Measurements from ENCODE around the gene IFT122. TPM values are rescaled to one million over a fixed set of nuclear protein-coding genes. Genes with fewer than 3 reads are reported as not detected.

Gene IFT122
- total and polyA plus RNA-seq, 2 experiments from 2014 or later: 10.2 to 38.8 TPM

DNA sequence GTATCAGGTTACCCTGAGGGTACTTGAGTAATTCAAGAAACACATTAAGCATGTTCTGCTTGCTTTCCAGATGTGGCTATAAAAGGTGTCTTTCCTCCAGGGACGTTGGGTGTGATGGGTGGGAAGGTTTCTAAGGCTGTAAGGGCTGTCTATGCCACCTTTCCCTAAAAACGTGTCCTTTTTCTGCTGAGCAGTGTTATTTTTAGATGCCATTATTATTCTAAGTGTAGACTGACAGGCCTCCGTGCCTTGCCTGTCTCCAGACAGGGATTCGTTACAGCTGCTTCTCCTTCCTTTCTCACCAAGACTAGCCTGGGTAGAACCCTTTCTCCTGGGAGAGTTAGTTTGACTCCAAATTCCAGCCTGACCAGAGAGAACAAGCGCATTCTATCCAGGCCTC is 61.6 kb downstream of the IFT122 start:
- Histone ChIP-seq H3K36me3 (ENCODE audit: insufficient read depth) (no peaks in the 10 kb centered on the region), H3K4me3 (no peak overlapping the region), H3K4me2 (no peak overlapping the region), H2AFZ (no peak overlapping the region), H3K9me2 (ENCODE audit: insufficient read depth) (no peaks in the 10 kb centered on the region), H4K20me1 (replicated peaks; ENCODE audit: insufficient read depth) (no peaks in the 10 kb centered on the region; the same call in 1 of the 2 replicates), H3K27ac (ENCODE audit: low read depth) (no peak overlapping the region), H3K27me3 (ENCODE audit: insufficient read depth) (no peaks in the 10 kb centered on the region), H3F3A (replicated peaks; ENCODE audit: low read depth) (no peaks in the 10 kb centered on the region; the same call in 1 of the 2 replicates), H3K4me1 (ENCODE audit: insufficient read depth) (no peaks in the 10 kb centered on the region), H3K79me2 (replicated peaks; ENCODE audit: insufficient read depth) (no peaks in the 10 kb centered on the region)
- H3K27me3 Mint-ChIP-seq (ENCODE audit: insufficient read depth, low read depth, poor library complexity): peaks cover 7% of the 10 kb centered on the region
- no peaks in the 10 kb centered on the region for H3K9me3 Mint-ChIP-seq
- H3K36me3 Mint-ChIP-seq (ENCODE audit: low read depth): peaks cover 10% of the 10 kb centered on the region
- no peak overlapping the region for H3K27ac Mint-ChIP-seq
- ATAC-seq (no peak), DNase-seq (ENCODE audit: low spot score) (no peak)
- peaks cover 8% of the 10 kb centered on the region for H3K4me1 Mint-ChIP-seq
- TF ChIP-seq, protein P1, sequence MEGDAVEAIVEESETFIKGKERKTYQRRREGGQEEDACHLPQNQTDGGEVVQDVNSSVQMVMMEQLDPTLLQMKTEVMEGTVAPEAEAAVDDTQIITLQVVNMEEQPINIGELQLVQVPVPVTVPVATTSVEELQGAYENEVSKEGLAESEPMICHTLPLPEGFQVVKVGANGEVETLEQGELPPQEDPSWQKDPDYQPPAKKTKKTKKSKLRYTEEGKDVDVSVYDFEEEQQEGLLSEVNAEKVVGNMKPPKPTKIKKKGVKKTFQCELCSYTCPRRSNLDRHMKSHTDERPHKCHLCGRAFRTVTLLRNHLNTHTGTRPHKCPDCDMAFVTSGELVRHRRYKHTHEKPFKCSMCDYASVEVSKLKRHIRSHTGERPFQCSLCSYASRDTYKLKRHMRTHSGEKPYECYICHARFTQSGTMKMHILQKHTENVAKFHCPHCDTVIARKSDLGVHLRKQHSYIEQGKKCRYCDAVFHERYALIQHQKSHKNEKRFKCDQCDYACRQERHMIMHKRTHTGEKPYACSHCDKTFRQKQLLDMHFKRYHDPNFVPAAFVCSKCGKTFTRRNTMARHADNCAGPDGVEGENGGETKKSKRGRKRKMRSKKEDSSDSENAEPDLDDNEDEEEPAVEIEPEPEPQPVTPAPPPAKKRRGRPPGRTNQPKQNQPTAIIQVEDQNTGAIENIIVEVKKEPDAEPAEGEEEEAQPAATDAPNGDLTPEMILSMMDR (conservative IDR thresholded peaks at IDR 0.05; ENCODE audit: low read depth in 2 of 2): no peak
- TF ChIP-seq, protein P2, sequence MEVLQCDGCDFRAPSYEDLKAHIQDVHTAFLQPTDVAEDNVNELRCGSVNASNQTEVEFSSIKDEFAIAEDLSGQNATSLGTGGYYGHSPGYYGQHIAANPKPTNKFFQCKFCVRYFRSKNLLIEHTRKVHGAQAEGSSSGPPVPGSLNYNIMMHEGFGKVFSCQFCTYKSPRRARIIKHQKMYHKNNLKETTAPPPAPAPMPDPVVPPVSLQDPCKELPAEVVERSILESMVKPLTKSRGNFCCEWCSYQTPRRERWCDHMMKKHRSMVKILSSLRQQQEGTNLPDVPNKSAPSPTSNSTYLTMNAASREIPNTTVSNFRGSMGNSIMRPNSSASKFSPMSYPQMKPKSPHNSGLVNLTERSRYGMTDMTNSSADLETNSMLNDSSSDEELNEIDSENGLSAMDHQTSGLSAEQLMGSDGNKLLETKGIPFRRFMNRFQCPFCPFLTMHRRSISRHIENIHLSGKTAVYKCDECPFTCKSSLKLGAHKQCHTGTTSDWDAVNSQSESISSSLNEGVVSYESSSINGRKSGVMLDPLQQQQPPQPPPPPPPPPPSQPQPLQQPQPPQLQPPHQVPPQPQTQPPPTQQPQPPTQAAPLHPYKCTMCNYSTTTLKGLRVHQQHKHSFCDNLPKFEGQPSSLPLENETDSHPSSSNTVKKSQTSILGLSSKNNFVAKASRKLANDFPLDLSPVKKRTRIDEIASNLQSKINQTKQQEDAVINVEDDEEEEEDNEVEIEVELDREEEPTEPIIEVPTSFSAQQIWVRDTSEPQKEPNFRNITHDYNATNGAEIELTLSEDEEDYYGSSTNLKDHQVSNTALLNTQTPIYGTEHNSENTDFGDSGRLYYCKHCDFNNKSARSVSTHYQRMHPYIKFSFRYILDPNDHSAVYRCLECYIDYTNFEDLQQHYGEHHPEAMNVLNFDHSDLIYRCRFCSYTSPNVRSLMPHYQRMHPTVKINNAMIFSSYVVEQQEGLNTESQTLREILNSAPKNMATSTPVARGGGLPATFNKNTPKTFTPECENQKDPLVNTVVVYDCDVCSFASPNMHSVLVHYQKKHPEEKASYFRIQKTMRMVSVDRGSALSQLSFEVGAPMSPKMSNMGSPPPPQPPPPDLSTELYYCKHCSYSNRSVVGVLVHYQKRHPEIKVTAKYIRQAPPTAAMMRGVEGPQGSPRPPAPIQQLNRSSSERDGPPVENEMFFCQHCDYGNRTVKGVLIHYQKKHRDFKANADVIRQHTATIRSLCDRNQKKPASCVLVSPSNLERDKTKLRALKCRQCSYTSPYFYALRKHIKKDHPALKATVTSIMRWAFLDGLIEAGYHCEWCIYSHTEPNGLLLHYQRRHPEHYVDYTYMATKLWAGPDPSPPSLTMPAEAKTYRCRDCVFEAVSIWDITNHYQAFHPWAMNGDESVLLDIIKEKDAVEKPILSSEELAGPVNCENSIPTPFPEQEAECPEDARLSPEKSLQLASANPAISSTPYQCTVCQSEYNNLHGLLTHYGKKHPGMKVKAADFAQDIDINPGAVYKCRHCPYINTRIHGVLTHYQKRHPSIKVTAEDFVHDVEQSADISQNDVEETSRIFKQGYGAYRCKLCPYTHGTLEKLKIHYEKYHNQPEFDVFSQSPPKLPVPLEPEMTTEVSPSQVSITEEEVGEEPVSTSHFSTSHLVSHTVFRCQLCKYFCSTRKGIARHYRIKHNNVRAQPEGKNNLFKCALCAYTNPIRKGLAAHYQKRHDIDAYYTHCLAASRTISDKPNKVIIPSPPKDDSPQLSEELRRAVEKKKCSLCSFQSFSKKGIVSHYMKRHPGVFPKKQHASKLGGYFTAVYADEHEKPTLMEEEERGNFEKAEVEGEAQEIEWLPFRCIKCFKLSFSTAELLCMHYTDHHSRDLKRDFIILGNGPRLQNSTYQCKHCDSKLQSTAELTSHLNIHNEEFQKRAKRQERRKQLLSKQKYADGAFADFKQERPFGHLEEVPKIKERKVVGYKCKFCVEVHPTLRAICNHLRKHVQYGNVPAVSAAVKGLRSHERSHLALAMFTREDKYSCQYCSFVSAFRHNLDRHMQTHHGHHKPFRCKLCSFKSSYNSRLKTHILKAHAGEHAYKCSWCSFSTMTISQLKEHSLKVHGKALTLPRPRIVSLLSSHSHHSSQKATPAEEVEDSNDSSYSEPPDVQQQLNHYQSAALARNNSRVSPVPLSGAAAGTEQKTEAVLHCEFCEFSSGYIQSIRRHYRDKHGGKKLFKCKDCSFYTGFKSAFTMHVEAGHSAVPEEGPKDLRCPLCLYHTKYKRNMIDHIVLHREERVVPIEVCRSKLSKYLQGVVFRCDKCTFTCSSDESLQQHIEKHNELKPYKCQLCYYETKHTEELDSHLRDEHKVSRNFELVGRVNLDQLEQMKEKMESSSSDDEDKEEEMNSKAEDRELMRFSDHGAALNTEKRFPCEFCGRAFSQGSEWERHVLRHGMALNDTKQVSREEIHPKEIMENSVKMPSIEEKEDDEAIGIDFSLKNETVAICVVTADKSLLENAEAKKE (CRISPR knock-in tag; IDR thresholded peaks at IDR 0.05): no peak
- TF ChIP-seq EZH2 (IDR thresholded peaks at IDR 0.05; ENCODE audit: low read depth, unreplicated experiment) (no peak), ZNF114 (CRISPR knock-in tag; IDR thresholded peaks at IDR 0.05) (no peak), JUNB (IDR thresholded peaks at IDR 0.05; ENCODE audit: unreplicated experiment) (no peak), CREB1 (CRISPR knock-in tag; IDR thresholded peaks at IDR 0.05; ENCODE audit: low read depth) (no peak), POLR2AphosphoS5 (IDR thresholded peaks at IDR 0.05; ENCODE audit: low read depth) (no peak), NANOG (IDR thresholded peaks at IDR 0.05; ENCODE audit: borderline replicate concordance) (no peak), ZNF331 (CRISPR knock-in tag; IDR thresholded peaks at IDR 0.05; ENCODE audit: low read depth) (no peak), EZH2phosphoT487 (IDR thresholded peaks at IDR 0.05; ENCODE audit: unreplicated experiment) (no peak), STAT1 (IDR thresholded peaks at IDR 0.05; ENCODE audit: unreplicated experiment) (no peak)
- TF ChIP-seq, protein P3, sequence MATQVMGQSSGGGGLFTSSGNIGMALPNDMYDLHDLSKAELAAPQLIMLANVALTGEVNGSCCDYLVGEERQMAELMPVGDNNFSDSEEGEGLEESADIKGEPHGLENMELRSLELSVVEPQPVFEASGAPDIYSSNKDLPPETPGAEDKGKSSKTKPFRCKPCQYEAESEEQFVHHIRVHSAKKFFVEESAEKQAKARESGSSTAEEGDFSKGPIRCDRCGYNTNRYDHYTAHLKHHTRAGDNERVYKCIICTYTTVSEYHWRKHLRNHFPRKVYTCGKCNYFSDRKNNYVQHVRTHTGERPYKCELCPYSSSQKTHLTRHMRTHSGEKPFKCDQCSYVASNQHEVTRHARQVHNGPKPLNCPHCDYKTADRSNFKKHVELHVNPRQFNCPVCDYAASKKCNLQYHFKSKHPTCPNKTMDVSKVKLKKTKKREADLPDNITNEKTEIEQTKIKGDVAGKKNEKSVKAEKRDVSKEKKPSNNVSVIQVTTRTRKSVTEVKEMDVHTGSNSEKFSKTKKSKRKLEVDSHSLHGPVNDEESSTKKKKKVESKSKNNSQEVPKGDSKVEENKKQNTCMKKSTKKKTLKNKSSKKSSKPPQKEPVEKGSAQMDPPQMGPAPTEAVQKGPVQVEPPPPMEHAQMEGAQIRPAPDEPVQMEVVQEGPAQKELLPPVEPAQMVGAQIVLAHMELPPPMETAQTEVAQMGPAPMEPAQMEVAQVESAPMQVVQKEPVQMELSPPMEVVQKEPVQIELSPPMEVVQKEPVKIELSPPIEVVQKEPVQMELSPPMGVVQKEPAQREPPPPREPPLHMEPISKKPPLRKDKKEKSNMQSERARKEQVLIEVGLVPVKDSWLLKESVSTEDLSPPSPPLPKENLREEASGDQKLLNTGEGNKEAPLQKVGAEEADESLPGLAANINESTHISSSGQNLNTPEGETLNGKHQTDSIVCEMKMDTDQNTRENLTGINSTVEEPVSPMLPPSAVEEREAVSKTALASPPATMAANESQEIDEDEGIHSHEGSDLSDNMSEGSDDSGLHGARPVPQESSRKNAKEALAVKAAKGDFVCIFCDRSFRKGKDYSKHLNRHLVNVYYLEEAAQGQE (IDR thresholded peaks at IDR 0.05; ENCODE audit: unreplicated experiment): no peak
- TF ChIP-seq, protein P4, sequence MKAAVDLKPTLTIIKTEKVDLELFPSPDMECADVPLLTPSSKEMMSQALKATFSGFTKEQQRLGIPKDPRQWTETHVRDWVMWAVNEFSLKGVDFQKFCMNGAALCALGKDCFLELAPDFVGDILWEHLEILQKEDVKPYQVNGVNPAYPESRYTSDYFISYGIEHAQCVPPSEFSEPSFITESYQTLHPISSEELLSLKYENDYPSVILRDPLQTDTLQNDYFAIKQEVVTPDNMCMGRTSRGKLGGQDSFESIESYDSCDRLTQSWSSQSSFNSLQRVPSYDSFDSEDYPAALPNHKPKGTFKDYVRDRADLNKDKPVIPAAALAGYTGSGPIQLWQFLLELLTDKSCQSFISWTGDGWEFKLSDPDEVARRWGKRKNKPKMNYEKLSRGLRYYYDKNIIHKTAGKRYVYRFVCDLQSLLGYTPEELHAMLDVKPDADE (IDR thresholded peaks at IDR 0.05): no peak
- no peak overlapping the region for H3K4me3 Mint-ChIP-seq
